ENCODE measurements around the gene EXOSC7.

Gene EXOSC7

DNA sequence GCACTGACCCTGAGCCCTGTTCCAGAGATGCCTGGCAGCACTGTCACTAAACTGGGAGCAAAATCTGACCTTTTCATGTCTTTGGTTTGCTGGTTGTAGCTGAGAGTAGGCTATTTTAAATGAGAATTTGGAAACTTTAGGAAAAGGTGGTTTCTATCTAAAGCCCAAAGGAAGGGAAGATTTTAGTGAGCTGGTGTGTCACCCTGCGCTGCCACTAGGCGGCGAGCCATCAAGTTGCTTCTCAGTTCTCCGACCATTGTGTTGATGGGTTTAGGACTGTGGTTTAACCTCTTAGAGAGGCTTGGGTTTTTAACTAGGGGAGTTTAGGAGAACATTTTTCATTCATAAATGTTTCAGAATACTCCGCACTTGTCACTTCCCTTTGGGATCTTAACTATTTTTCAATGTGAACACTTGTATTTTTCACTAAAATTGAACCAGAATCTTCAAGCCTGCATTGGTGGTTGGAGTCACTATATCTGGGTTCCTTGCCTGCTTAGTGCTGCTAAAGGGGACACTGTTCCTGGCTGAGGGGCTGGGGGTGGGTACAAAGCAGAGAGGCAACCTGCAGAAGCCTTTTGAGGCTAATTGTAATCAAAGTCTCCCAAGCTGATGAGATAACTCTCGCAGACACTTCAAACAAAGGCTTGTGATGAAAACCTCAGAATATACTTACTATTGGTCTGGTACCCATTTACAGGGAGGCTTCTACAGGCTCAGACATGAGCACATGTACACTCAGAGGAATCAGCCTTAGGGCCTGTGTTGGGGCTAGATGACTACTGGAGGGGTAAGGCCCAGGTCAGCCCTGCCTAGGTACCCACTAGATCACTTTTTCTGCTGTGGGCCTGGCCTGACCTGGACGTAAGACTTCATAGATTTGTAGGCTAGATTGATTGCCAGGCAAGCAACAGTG is 16.8 kb downstream of the EXOSC7 start:
- Histone ChIP-seq H2AFZ (ENCODE audit: low read length, unreplicated experiment) (no peak overlapping the region), H3K4me3 (ENCODE audit: low read depth, low read length) (0 out of 2 replicates have a peak overlapping the region, but pooled peaks have one; percentile 38), H3K27me3 (ENCODE audit: insufficient read depth, low read length) (no peaks in the 10 kb centered on the region), H3K4me1 (ENCODE audit: control insufficient read depth, insufficient read depth, low read length, unreplicated experiment) (peaks cover 41% of the 10 kb centered on the region), H3K36me3 (ENCODE audit: insufficient read depth, low read length) (peaks cover 12% of the 10 kb centered on the region), H3K79me2 (ENCODE audit: control insufficient read depth, insufficient read depth, low read length, unreplicated experiment) (peaks cover 33% of the 10 kb centered on the region), H3K27ac (ENCODE audit: low read depth, low read length) (peak overlapping the region; percentile 96)

DNA sequence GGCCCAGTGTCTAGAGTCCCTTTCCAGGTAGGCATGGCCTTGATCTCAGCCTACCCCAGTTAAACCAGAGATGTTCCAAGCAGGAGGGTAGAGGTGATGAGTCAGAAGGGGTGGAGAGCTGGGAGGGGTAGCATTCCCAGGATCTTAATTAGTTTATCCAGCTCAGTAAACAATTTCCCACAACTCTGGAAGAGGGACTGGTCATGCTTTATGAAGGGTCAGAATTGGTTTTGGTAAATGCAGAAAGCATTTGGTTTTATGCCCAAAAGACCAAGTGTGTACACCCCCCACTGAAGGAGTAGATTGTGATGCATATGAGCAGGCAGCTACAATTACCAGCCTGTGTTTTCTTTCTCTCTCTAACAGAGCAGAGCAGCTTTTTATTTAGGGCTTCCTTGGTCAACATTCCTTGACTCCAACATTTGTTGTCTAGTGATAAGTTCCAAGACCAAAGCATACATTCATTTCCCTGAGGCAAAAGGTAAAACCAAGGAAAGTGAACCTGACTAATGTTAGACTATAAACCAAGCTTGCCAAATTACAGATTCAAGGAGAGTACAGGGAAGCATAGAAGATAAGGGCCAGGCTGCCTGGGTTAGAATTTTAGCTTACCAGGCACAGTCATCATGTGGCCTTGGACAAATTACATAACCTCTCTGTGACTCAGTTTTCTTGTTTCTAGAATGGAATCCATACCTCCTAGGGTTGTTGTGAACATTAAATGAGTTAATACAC is 17.6 kb downstream of the EXOSC7 start:
- H2AFZ ChIP-seq (ENCODE audit: low read length, unreplicated experiment): no peak overlapping the region
- H3K27me3 ChIP-seq (ENCODE audit: insufficient read depth, low read length): no peaks in the 10 kb centered on the region
- peak overlapping the region; percentile 38; the same call in 1 of the 2 replicates for H3K4me3 ChIP-seq (ENCODE audit: low read depth, low read length)
- H3K4me1 ChIP-seq (ENCODE audit: control insufficient read depth, insufficient read depth, low read length, unreplicated experiment): peaks cover 41% of the 10 kb centered on the region
- H3K27ac ChIP-seq (ENCODE audit: low read depth, low read length): peak overlapping the region; percentile 96
- peaks cover 17% of the 10 kb centered on the region for H3K36me3 ChIP-seq (ENCODE audit: insufficient read depth, low read length)
- H3K79me2 ChIP-seq (ENCODE audit: control insufficient read depth, insufficient read depth, low read length, unreplicated experiment): peaks cover 28% of the 10 kb centered on the region

DNA sequence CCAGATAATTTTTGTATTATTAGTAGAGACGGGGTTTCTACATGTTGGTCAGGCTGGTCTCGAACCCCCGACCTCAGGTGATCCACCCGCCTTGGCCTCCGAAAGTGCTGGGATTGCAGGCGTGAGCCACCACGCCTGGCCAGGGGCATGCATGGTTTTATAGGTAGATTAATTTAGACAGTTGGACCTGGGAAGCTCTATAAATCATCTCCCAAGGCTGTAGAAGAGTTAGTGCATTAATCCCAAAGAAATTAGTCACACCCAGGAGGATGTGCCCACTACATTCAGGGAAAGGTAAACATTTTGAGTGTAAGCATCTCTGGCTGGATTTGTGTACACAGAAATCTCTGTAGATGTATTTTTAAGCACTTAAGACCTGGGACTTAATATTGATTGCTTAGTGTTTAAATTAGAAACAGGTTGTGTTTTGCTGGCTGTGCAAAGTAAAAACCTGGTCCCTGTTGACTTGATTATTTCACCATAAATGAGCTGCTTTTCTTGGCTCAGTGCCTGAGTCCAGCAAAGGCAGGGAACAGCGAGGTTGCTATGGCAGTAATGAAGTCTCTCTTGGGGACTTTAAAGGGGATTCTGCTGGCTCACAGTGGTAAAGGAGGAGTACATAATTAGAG is 19.2 kb downstream of the EXOSC7 start:
- peaks cover 41% of the 10 kb centered on the region for H3K4me1 ChIP-seq (ENCODE audit: control insufficient read depth, insufficient read depth, low read length, unreplicated experiment)
- no peak overlapping the region for H2AFZ ChIP-seq (ENCODE audit: low read length, unreplicated experiment)
- peaks cover 20% of the 10 kb centered on the region for H3K79me2 ChIP-seq (ENCODE audit: control insufficient read depth, insufficient read depth, low read length, unreplicated experiment)
- H3K36me3 ChIP-seq (ENCODE audit: insufficient read depth, low read length): peaks cover 27% of the 10 kb centered on the region
- H3K4me3 ChIP-seq (ENCODE audit: low read depth, low read length): no peak overlapping the region
- H3K27me3 ChIP-seq (ENCODE audit: insufficient read depth, low read length): no peaks in the 10 kb centered on the region
- peak overlapping the region; percentile 96 for H3K27ac ChIP-seq (ENCODE audit: low read depth, low read length)

DNA sequence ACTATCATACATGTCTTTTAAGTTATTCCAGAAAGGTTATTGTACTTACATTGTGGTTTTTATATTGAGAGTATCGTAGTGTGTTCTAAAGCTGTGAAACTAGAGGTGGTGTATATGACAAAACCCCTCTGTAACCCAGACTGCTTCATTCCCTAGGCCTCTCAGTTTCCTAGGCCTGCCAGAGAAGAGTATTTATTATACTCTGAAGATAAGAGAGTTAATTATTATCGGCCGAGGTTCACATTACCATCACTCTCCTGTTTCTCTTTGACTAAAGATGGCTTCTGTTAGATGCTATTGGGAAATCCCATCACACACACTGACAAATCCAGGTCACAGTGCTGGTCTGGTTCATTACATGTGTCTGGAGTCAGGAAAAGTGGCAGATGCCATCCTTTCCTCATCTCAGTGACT is 20.5 kb downstream of the EXOSC7 start:
- Histone ChIP-seq H3K79me2 (ENCODE audit: control insufficient read depth, insufficient read depth, low read length, unreplicated experiment) (peaks cover 14% of the 10 kb centered on the region), H3K4me3 (ENCODE audit: low read depth, low read length) (no peak overlapping the region), H3K27ac (ENCODE audit: low read depth, low read length) (no peak overlapping the region), H3K4me1 (ENCODE audit: control insufficient read depth, insufficient read depth, low read length, unreplicated experiment) (peaks cover 41% of the 10 kb centered on the region), H3K36me3 (ENCODE audit: insufficient read depth, low read length) (peaks cover 30% of the 10 kb centered on the region), H2AFZ (ENCODE audit: low read length, unreplicated experiment) (no peak overlapping the region), H3K27me3 (ENCODE audit: insufficient read depth, low read length) (no peaks in the 10 kb centered on the region)

DNA sequence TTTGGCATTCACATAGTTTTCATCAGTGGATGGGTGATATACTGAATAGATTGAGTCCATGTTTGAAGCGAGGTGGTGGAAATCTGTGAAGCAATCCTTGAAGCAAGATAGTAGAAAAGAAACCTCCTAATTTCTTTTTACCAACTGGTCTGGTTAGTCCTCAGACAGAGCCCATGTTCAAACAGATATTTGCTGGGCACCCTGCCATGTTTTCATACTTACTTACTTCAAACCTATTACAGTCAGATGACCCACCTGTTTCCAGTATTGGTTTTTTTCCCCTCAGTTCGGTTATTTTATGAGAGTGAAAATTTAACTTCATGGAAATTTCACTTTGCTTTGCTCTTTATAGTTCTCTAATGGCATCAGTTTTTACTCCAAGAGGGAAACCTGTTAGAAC is 23.7 kb downstream of the EXOSC7 start:
- no peaks in the 10 kb centered on the region for H3K27me3 ChIP-seq (ENCODE audit: insufficient read depth, low read length)
- H3K4me3 ChIP-seq (ENCODE audit: low read depth, low read length): no peak overlapping the region
- H3K4me1 ChIP-seq (ENCODE audit: control insufficient read depth, insufficient read depth, low read length, unreplicated experiment): peaks cover 15% of the 10 kb centered on the region
- H3K36me3 ChIP-seq (ENCODE audit: insufficient read depth, low read length): peaks cover 56% of the 10 kb centered on the region
- H3K27ac ChIP-seq (ENCODE audit: low read depth, low read length): no peak overlapping the region
- peaks cover 9% of the 10 kb centered on the region for H3K79me2 ChIP-seq (ENCODE audit: control insufficient read depth, insufficient read depth, low read length, unreplicated experiment)
- no peak overlapping the region for H2AFZ ChIP-seq (ENCODE audit: low read length, unreplicated experiment)

DNA sequence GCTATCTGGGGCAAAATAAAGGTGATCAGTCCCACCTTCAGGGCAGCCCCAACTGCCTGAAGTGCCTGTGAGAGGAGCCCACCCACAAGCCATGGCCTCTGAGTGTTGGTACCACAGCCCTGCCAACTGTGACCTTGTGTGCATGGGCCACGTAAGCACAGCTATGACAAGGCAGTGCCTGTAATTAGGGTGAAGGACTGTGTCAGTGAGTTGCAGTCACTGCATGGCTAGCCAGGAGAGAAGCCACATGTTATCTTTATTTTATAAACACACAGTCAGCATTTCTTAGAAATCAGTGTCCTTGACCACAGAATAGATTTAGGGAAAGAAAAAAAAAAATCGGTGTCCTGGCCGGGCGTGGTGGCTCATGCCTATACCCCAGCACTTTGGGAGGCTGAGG is 24.8 kb downstream of the EXOSC7 start:
- peaks cover 65% of the 10 kb centered on the region for H3K36me3 ChIP-seq (ENCODE audit: insufficient read depth, low read length)
- H2AFZ ChIP-seq (ENCODE audit: low read length, unreplicated experiment): no peak overlapping the region
- H3K27ac ChIP-seq (ENCODE audit: low read depth, low read length): no peak overlapping the region
- H3K4me3 ChIP-seq (ENCODE audit: low read depth, low read length): no peak overlapping the region
- H3K4me1 ChIP-seq (ENCODE audit: control insufficient read depth, insufficient read depth, low read length, unreplicated experiment): peaks cover 4% of the 10 kb centered on the region
- peaks cover 7% of the 10 kb centered on the region for H3K79me2 ChIP-seq (ENCODE audit: control insufficient read depth, insufficient read depth, low read length, unreplicated experiment)
- H3K27me3 ChIP-seq (ENCODE audit: insufficient read depth, low read length): no peaks in the 10 kb centered on the region

DNA sequence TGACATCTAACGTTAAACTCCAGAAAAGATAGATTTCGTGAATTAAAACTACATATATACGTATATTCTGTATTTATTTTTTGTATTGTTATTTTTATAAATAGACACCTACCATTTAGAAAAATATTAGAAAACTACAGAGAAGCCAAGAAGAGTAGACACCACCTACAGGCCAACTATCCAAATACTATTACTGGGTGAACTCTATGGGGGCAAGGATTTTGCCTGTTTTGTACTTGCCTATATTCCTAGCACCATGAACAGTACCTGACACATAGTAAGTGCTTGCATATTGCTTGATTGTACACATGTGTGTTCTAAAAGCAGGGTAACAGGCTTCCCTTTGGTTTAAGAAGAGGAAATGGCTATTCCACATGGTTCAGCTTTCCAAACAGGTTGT is 25.7 kb downstream of the EXOSC7 start:
- Histone ChIP-seq H3K79me2 (ENCODE audit: control insufficient read depth, insufficient read depth, low read length, unreplicated experiment) (no peaks in the 10 kb centered on the region), H3K27ac (ENCODE audit: low read depth, low read length) (no peak overlapping the region), H3K36me3 (ENCODE audit: insufficient read depth, low read length) (peaks cover 61% of the 10 kb centered on the region), H2AFZ (ENCODE audit: low read length, unreplicated experiment) (no peak overlapping the region), H3K27me3 (ENCODE audit: insufficient read depth, low read length) (no peaks in the 10 kb centered on the region), H3K4me3 (ENCODE audit: low read depth, low read length) (no peak overlapping the region), H3K4me1 (ENCODE audit: control insufficient read depth, insufficient read depth, low read length, unreplicated experiment) (no peaks in the 10 kb centered on the region)

DNA sequence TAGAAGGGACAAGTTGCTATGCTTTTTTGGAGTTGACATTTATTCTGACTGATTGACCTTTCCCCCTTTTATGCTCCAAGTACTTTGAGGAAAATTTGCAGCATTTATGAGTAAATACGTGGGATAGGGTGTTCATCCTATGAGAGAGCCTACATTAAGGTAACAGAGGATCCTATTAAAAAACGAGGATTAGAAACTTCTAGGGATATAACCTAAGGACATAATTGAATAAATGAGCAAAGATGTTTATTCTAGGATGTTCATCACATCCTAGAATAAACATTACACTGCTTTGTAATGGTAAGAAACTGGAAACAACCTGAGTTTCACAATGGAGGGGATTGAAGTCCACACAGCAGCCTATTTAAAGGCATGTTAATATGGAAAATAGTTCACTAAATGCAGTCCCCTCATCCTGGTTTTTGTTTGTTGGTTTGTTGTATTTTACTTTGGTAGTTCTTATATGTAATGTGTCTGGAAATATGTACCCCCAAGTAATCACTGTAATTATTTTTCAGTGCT is 26.2 kb downstream of the EXOSC7 start:
- H3K27me3 ChIP-seq (ENCODE audit: insufficient read depth, low read length): no peaks in the 10 kb centered on the region
- H3K4me3 ChIP-seq (ENCODE audit: low read depth, low read length): no peak overlapping the region
- no peaks in the 10 kb centered on the region for H3K79me2 ChIP-seq (ENCODE audit: control insufficient read depth, insufficient read depth, low read length, unreplicated experiment)
- no peaks in the 10 kb centered on the region for H3K4me1 ChIP-seq (ENCODE audit: control insufficient read depth, insufficient read depth, low read length, unreplicated experiment)
- H3K27ac ChIP-seq (ENCODE audit: low read depth, low read length): no peak overlapping the region
- H2AFZ ChIP-seq (ENCODE audit: low read length, unreplicated experiment): no peak overlapping the region
- peaks cover 58% of the 10 kb centered on the region for H3K36me3 ChIP-seq (ENCODE audit: insufficient read depth, low read length)

DNA sequence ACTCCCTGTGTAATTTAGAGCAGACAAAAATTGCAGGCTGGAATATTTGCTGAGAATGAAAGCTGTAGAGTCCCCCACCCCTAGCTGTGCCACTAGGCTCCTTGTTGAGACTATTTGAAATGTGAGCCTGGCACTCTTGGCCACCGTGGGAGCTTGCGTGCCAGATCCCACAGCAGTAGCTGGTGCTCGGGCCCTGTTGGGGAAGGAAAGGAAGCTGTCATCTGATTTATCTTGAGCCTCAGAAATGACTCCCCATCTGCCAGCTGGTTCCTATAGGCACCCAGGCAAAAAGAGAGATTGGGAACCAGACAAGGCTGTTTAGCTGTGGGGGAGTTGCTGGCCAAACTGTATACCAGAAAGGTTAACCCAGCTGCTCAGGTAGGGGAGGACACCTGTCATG is 26.7 kb downstream of the EXOSC7 start:
- H3K4me3 ChIP-seq (ENCODE audit: low read depth, low read length): no peak overlapping the region

DNA sequence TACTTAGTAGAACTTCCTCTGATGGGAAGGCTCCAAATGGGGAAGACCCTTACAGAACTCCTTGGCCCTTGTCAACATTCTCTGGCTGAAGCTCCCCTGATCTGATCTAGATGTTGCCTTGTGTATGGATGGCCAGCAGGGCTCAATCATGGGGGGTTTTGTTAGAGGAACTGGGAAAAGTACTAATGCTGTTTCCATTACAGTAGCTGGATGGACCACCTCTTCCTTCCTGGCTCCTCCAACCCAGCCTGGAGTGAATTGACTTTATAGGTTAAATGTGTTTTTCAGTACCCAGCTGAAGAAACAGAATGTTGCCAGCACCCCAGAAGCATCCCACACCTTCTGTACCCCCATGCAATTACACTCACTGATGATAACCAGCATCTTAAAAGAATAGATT is 27.4 kb downstream of the EXOSC7 start:
- H2AFZ ChIP-seq (ENCODE audit: low read length, unreplicated experiment): no peak overlapping the region
- no peak overlapping the region for H3K27ac ChIP-seq (ENCODE audit: low read depth, low read length)
- no peaks in the 10 kb centered on the region for H3K27me3 ChIP-seq (ENCODE audit: insufficient read depth, low read length)
- peaks cover 51% of the 10 kb centered on the region for H3K36me3 ChIP-seq (ENCODE audit: insufficient read depth, low read length)
- H3K4me3 ChIP-seq (ENCODE audit: low read depth, low read length): no peak overlapping the region
- H3K79me2 ChIP-seq (ENCODE audit: control insufficient read depth, insufficient read depth, low read length, unreplicated experiment): no peaks in the 10 kb centered on the region
- H3K4me1 ChIP-seq (ENCODE audit: control insufficient read depth, insufficient read depth, low read length, unreplicated experiment): peaks cover 12% of the 10 kb centered on the region

More for the DNA sequence above, 26.7 kb downstream of the EXOSC7 start:
- no peak overlapping the region for H2AFZ ChIP-seq (ENCODE audit: low read length, unreplicated experiment)
- no peaks in the 10 kb centered on the region for H3K27me3 ChIP-seq (ENCODE audit: insufficient read depth, low read length)
- H3K36me3 ChIP-seq (ENCODE audit: insufficient read depth, low read length): peaks cover 54% of the 10 kb centered on the region
- no peak overlapping the region for H3K27ac ChIP-seq (ENCODE audit: low read depth, low read length)
- H3K4me1 ChIP-seq (ENCODE audit: control insufficient read depth, insufficient read depth, low read length, unreplicated experiment): peaks cover 5% of the 10 kb centered on the region
- H3K79me2 ChIP-seq (ENCODE audit: control insufficient read depth, insufficient read depth, low read length, unreplicated experiment): no peaks in the 10 kb centered on the region

Measured in ACC112 (cell line).